ENCODE results near the gene DEDD2.

Gene DEDD2

GRCh38 chr19:42248270-42249148 lies 31.0 kb upstream of the DEDD2 start:
- H3K27me3 ChIP-seq (replicated peaks): no peaks in the 10 kb centered on the region
- no peak overlapping the region for H3K4me3 ChIP-seq (ENCODE audit: low read depth, low read length)
- no peak overlapping the region for H3K27ac ChIP-seq
- no peak for DNase-seq
- TF ChIP-seq, protein P1, sequence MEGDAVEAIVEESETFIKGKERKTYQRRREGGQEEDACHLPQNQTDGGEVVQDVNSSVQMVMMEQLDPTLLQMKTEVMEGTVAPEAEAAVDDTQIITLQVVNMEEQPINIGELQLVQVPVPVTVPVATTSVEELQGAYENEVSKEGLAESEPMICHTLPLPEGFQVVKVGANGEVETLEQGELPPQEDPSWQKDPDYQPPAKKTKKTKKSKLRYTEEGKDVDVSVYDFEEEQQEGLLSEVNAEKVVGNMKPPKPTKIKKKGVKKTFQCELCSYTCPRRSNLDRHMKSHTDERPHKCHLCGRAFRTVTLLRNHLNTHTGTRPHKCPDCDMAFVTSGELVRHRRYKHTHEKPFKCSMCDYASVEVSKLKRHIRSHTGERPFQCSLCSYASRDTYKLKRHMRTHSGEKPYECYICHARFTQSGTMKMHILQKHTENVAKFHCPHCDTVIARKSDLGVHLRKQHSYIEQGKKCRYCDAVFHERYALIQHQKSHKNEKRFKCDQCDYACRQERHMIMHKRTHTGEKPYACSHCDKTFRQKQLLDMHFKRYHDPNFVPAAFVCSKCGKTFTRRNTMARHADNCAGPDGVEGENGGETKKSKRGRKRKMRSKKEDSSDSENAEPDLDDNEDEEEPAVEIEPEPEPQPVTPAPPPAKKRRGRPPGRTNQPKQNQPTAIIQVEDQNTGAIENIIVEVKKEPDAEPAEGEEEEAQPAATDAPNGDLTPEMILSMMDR (IDR thresholded peaks at IDR 0.05; ENCODE audit: low read depth, low read length, missing control alignments): no peak
- peaks cover 22% of the 10 kb centered on the region for H3K36me3 ChIP-seq (replicated peaks)
- in situ Hi-C loops (cut with HindIII; ENCODE audit: low pct_ligation_motif_present, low sequenced_read_pairs): no loop called here

DNA sequence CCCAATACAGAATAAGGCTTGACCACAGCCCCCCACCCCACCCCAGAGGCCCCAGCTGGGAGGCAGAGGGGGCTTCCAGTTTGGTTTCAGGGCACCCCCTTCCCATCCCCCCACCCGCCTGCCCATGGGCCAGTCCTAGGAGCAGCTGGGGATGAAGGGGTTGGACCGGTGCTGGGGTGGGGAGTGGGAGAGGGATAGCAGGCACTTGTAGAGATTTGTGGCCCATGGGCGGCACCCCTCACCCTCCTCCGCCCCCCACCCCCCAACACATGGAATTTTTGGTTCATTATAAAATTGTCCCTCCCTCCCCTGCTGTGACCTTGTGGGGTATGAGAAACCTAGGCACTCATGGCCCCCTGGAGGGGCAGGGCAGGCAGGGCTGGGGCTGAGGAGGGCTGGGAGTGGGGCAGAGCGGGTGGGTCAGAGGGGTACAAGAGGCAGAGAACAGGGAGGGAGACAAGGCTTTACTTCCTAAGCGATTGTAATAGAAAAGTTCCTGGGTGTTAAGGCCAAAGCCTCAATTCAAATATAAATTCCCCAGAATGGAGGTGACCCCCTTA lies 30.2 kb upstream of the DEDD2 start:
- TF ChIP-seq, protein P1 (IDR thresholded peaks at IDR 0.05; ENCODE audit: low read depth, low read length, missing control alignments): no peak
- H3K27ac ChIP-seq: no peak overlapping the region
- no peak for DNase-seq

GRCh38 chr19:42246922-42247639 lies 29.6 kb upstream of the DEDD2 start:
- no peak overlapping the region for H3K4me3 ChIP-seq (ENCODE audit: low read depth, low read length)
- H3K27me3 ChIP-seq (replicated peaks): no peaks in the 10 kb centered on the region
- TF ChIP-seq, protein P1 (IDR thresholded peaks at IDR 0.05; ENCODE audit: low read depth, low read length, missing control alignments): no peak
- in situ Hi-C loops (cut with HindIII; ENCODE audit: low pct_ligation_motif_present, low sequenced_read_pairs): no loop called here
- peaks cover 22% of the 10 kb centered on the region for H3K36me3 ChIP-seq (replicated peaks)
- DNase-seq: no peak
- H3K27ac ChIP-seq: no peak overlapping the region

More for the DNA sequence above, 30.2 kb upstream of the DEDD2 start:
- Histone ChIP-seq H3K27me3 (replicated peaks) (no peaks in the 10 kb centered on the region), H3K4me3 (ENCODE audit: low read depth, low read length) (no peak overlapping the region), H3K36me3 (replicated peaks) (peaks cover 22% of the 10 kb centered on the region)
- in situ Hi-C loops (cut with HindIII; ENCODE audit: low pct_ligation_motif_present, low sequenced_read_pairs): no loop called here

DNA sequence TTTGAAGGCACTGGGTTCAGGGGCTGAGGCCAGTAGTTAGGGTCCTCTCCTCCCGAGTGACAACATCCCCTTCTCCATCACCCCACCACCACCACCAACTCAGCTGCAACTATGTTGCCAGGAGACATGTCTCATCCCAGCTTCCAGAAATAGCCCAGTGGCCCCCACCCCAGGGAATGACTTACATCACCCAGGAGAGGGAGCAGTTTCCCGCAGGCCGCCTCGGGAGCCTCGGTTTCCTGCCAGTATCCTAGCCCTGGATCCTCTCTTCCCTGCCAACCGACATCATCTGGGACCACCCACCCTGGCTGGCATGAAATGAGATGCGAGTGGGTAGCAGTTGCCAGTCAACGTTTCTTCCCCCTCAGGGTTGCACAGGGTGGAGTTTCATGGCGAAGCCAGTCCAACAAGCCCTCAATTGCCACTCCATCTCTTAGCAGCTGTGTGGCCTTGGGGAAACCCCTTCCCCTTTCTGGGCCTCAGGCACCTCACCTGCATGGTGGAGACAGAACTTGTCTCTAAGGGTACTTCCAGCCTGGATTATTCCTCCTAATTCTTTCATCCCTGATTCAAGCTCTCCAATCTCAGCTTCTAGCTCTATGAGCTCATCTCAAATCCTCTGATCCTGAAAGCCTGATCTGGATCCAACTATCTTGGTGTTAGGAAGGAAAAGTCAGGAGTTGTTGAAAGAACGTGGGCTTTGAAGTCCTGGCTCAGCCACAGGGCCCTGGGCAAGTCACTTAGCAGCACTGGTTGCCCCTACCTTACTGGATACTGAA lies 28.9 kb upstream of the DEDD2 start:
- Histone ChIP-seq H3K27me3 (replicated peaks) (no peaks in the 10 kb centered on the region), H3K27ac (no peak overlapping the region), H3K4me3 (ENCODE audit: low read depth, low read length) (no peak overlapping the region), H3K36me3 (replicated peaks) (peaks cover 22% of the 10 kb centered on the region)
- TF ChIP-seq, protein P1 (IDR thresholded peaks at IDR 0.05; ENCODE audit: low read depth, low read length, missing control alignments): peak; percentile 89
- in situ Hi-C loops (cut with HindIII; ENCODE audit: low pct_ligation_motif_present, low sequenced_read_pairs): no loop called here
- DNase-seq: peak; percentile 77

GRCh38 chr19:42245231-42245630 lies 27.8 kb upstream of the DEDD2 start:
- Histone ChIP-seq H3K27ac (peak overlapping the region; percentile 60), H3K4me3 (ENCODE audit: low read depth, low read length) (no peak overlapping the region), H3K36me3 (replicated peaks) (peaks cover 20% of the 10 kb centered on the region), H3K27me3 (replicated peaks) (no peaks in the 10 kb centered on the region)
- in situ Hi-C loops (cut with HindIII; ENCODE audit: low pct_ligation_motif_present, low sequenced_read_pairs): no loop called here
- TF ChIP-seq, protein P1 (IDR thresholded peaks at IDR 0.05; ENCODE audit: low read depth, low read length, missing control alignments): no peak
- DNase-seq: no peak
